MM.1S (cell line): ENCODE measurements around the gene MFSD6.
"Not testable (repeated sequence)": the region's sequence is repeated elsewhere in the genome, so short reads cannot be mapped to it uniquely, and the experiment has no call there.

Source experiments
- DNase-seq: peaks from one replicate; pipeline ENCODE4 v3.0.0-alpha.2; 2015
- H2AFZ ChIP-seq: fragments of 300-600 bp; sonication (generic); 2 replicates; pipeline ENCODE4 v1.6.0; 2016; ENCODE audit warnings: antibody characterized with exemption, low read length
- H3F3A ChIP-seq: fragments of 300-600 bp; sonication (generic); 2 replicates; pipeline ENCODE4 v1.6.1; 2016; ENCODE audit warnings: mild to moderate bottlenecking, antibody characterized with exemption, low read length, moderate library complexity, mixed read lengths; ENCODE audit not compliant: insufficient read depth
- H3K27ac ChIP-seq: fragments of 300-600 bp; sonication (generic); 2 replicates; pipeline ENCODE4 v1.5.1; 2016; ENCODE audit warnings: mild to moderate bottlenecking, low read length
- H3K27me3 ChIP-seq: fragments of 300-600 bp; sonication (generic); replicated peaks from 2 replicates; pipeline ENCODE4 v1.6.0; 2016; ENCODE audit warnings: low read length; ENCODE audit not compliant: insufficient read depth
- H3K36me3 ChIP-seq: fragments of 300-600 bp; sonication (generic); replicated peaks from 2 replicates; pipeline ENCODE4 v1.6.1; 2016; ENCODE audit warnings: mild to moderate bottlenecking, low read length, mixed read lengths; ENCODE audit not compliant: insufficient read depth
- H3K4me1 ChIP-seq: fragments of 300-600 bp; sonication (generic); 2 replicates; pipeline ENCODE4 v1.6.1; 2016; ENCODE audit warnings: low read length, mixed read lengths
- H3K4me2 ChIP-seq: fragments of 300-600 bp; sonication (generic); 2 replicates; pipeline ENCODE4 v1.6.0; 2016; ENCODE audit warnings: low read depth, low read length
- H3K4me3 ChIP-seq: fragments of 300-600 bp; sonication (generic); 2 replicates; pipeline ENCODE4 v1.5.1; 2016; ENCODE audit warnings: low read length, mixed read lengths
- H3K79me2 ChIP-seq: fragments of 300-600 bp; sonication (generic); 2 replicates; pipeline ENCODE4 v1.6.1; 2016; ENCODE audit warnings: mixed run types, low read length, mixed read lengths
- H3K9ac ChIP-seq: fragments of 300-600 bp; sonication (generic); 2 replicates; pipeline ENCODE4 v1.6.1; 2016; ENCODE audit warnings: low read length, mixed read lengths
- H3K9me2 ChIP-seq: fragments of 300-600 bp; sonication (generic); replicated peaks from 2 replicates; pipeline ENCODE4 v1.6.1; 2016; ENCODE audit warnings: mild to moderate bottlenecking, low read length, mixed read lengths; ENCODE audit not compliant: insufficient read depth
- H3K9me3 ChIP-seq: fragments of 300-600 bp; sonication (generic); replicated peaks from 2 replicates; pipeline ENCODE4 v1.6.1; 2016; ENCODE audit warnings: mild to moderate bottlenecking, low read length, mixed read lengths; ENCODE audit not compliant: insufficient read depth
- H4K20me1 ChIP-seq: fragments of 300-600 bp; sonication (generic); 2 replicates; pipeline ENCODE4 v1.6.1; 2016; ENCODE audit warnings: mild to moderate bottlenecking, low read length, moderate library complexity, mixed read lengths; ENCODE audit not compliant: insufficient read depth
- CTCF ChIP-seq: fragments of 300-600 bp; sonication (generic); IDR thresholded peaks from 2 replicates; pipeline ENCODE4 v1.5.1; 2016; ENCODE audit warnings: antibody characterized with exemption, low read length, mixed read lengths
- EZH2 ChIP-seq: fragments of 300-600 bp; sonication (generic); optimal IDR thresholded peaks from 2 replicates; pipeline ENCODE3; 2017; ENCODE audit warnings: low read depth, mild to moderate bottlenecking, antibody characterized with exemption, low read length, mixed read lengths
- EZH2phosphoT487 ChIP-seq: fragments of 300-600 bp; sonication (generic); IDR thresholded peaks from 2 replicates; pipeline ENCODE4 v1.6.1; 2018; ENCODE audit warnings: antibody characterized with exemption, low read length

MFSD6 gene

GRCh38 chr2:190506666-190507065, 98.5 kb downstream of the MFSD6 start:
- H3K4me2 ChIP-seq, result no peak overlapping the region
- no peak for DNase-seq
- no peaks in the 10 kb centered on the region for H3K4me1 ChIP-seq
- H3K9me2 ChIP-seq, result no peaks in the 10 kb centered on the region
- H3K27ac ChIP-seq, result no peak overlapping the region
- TF ChIP-seq EZH2 (no peak), EZH2phosphoT487 (no peak), CTCF (no peak)
- H3K27me3 ChIP-seq, result no peaks in the 10 kb centered on the region
- no peak overlapping the region for H3K4me3 ChIP-seq
- no peak overlapping the region for H2AFZ ChIP-seq
- H3F3A ChIP-seq, result no peaks in the 10 kb centered on the region
- H3K9me3 ChIP-seq, result no peaks in the 10 kb centered on the region
- H4K20me1 ChIP-seq, result no peaks in the 10 kb centered on the region
- H3K9ac ChIP-seq, result no peak overlapping the region
- H3K36me3 ChIP-seq, result no peaks in the 10 kb centered on the region
- H3K79me2 ChIP-seq, result no peaks in the 10 kb centered on the region

- H3K9me3 ChIP-seq, result no peaks in the 10 kb centered on the region
- TF ChIP-seq CTCF, result no peak
- no peak for TF ChIP-seq EZH2
- TF ChIP-seq EZH2phosphoT487, result no peak
- no peak overlapping the region for H3K27ac ChIP-seq
- no peaks in the 10 kb centered on the region for H4K20me1 ChIP-seq
- H2AFZ ChIP-seq, result no peak overlapping the region
- no peaks in the 10 kb centered on the region for H3F3A ChIP-seq
- no peaks in the 10 kb centered on the region for H3K36me3 ChIP-seq
- DNase-seq, result no peak
- no peaks in the 10 kb centered on the region for H3K9me2 ChIP-seq
- no peak overlapping the region for H3K4me3 ChIP-seq
- H3K9ac ChIP-seq, result no peak overlapping the region
- H3K27me3 ChIP-seq, result no peaks in the 10 kb centered on the region
- no peaks in the 10 kb centered on the region for H3K79me2 ChIP-seq
- no peak overlapping the region for H3K4me2 ChIP-seq
- H3K4me1 ChIP-seq, result no peaks in the 10 kb centered on the region
Measured at GRCh38 chr2:190507135-190507534, 99.0 kb downstream of the MFSD6 start.

- H3K4me3 ChIP-seq, H4K20me1 ChIP-seq, H3F3A ChIP-seq, H3K36me3 ChIP-seq, H3K27me3 ChIP-seq, H3K9ac ChIP-seq, H3K4me2 ChIP-seq, H3K9me2 ChIP-seq, DNase-seq, H2AFZ ChIP-seq, H3K4me1 ChIP-seq, H3K79me2 ChIP-seq, H3K27ac ChIP-seq, H3K9me3 ChIP-seq: not testable (repeated sequence)
Measured at GRCh38 chr2:190509895-190510294, 101.7 kb downstream of the MFSD6 start.

- Histone ChIP-seq H3K4me1 (no peaks in the 10 kb centered on the region), H2AFZ (no peak overlapping the region), H3K27me3 (no peaks in the 10 kb centered on the region), H3K4me3 (no peak overlapping the region), H3K27ac (no peak overlapping the region), H4K20me1 (no peaks in the 10 kb centered on the region), H3K9me3 (no peaks in the 10 kb centered on the region), H3K4me2 (no peak overlapping the region), H3K36me3 (no peaks in the 10 kb centered on the region), H3F3A (no peaks in the 10 kb centered on the region), H3K9me2 (no peaks in the 10 kb centered on the region), H3K79me2 (no peaks in the 10 kb centered on the region), H3K9ac (no peak overlapping the region)
- DNase-seq, result peak; percentile 19
- TF ChIP-seq EZH2, result no peak
- peak; percentile 36 for TF ChIP-seq CTCF
Measured at GRCh38 chr2:190511104-190511503, 102.9 kb downstream of the MFSD6 start.
